Subcutaneous abdominal adipose tissue (tissue), 5 donors: ENCODE measurements around the gene RGMB.

Source experiments
- H3K27ac ChIP-seq: one replicate; pipeline ENCODE4 v1.7.0; 2013; ENCODE audit warnings: low read depth, mild to moderate bottlenecking, inconsistent platforms, low read length, moderate library complexity
- H3K27me3 ChIP-seq, 5 donors: one replicate each; pipeline ENCODE4 v1.7.0; 2013; ENCODE audit warnings: low read length in 5 of 5, inconsistent platforms in 1 of 5; ENCODE audit not compliant: control insufficient read depth in 5 of 5, insufficient read depth in 4 of 5
- H3K36me3 ChIP-seq, 5 donors: one replicate each; pipeline ENCODE4 v1.7.0; 2013; ENCODE audit warnings: low read length in 5 of 5; ENCODE audit not compliant: control insufficient read depth in 5 of 5, insufficient read depth in 5 of 5
- H3K4me1 ChIP-seq, 5 donors: one replicate each; pipeline ENCODE4 v1.7.0; 2013; ENCODE audit warnings: low read length in 5 of 5, mild to moderate bottlenecking in 3 of 5, moderate library complexity in 1 of 5; ENCODE audit not compliant: control insufficient read depth in 5 of 5, insufficient read depth in 5 of 5
- H3K4me3 ChIP-seq, 5 donors: one replicate each; pipeline ENCODE4 v1.7.0; 2013; ENCODE audit warnings: low read length in 5 of 5, low read depth in 1 of 5
- H3K9ac ChIP-seq, 5 donors: one replicate each; pipeline ENCODE4 v1.7.0; 2013; ENCODE audit warnings: low read length in 5 of 5, mild to moderate bottlenecking in 4 of 5, moderate library complexity in 3 of 5
- H3K9me3 ChIP-seq, 5 donors: one replicate each; pipeline ENCODE4 v1.7.0; 2013; ENCODE audit warnings: low read length in 5 of 5; ENCODE audit not compliant: control insufficient read depth in 5 of 5
- donor health status: healthy.
- donor health status: healthy.
- donor health status: healthy.
- donor health status: healthy.
- donor health status: healthy.

RGMB gene

DNA sequence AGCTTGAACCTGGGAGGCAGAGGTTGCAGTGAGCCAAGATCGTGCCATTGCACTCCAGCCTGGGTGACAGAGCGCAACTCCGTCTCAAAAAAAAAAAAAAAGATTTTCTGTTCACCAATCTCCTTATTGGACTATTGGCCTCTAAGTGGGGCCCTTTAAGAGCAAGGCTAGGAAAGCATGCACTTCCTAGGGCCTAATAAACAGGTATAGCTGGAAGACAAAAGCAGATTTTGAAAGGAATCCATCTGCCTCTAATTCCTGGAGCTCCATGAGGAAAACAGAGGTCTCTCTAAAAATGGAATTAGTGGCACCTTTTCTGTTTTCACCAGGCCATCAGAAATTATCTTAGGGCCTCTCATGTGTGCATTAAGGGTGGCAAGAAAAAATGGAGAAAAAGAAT is 70.0 kb downstream of the RGMB start:
- Histone ChIP-seq H3K36me3 (no peaks in the 10 kb centered on the region), H3K4me3 (no peak overlapping the region), H3K4me1 (no peaks in the 10 kb centered on the region), H3K9me3 (peaks cover 0 to 3% (median 0%) of the 10 kb centered on the region in 5 donors), H3K27me3 (no peaks in the 10 kb centered on the region), H3K27ac (no peak overlapping the region), H3K9ac (no peak overlapping the region)

DNA sequence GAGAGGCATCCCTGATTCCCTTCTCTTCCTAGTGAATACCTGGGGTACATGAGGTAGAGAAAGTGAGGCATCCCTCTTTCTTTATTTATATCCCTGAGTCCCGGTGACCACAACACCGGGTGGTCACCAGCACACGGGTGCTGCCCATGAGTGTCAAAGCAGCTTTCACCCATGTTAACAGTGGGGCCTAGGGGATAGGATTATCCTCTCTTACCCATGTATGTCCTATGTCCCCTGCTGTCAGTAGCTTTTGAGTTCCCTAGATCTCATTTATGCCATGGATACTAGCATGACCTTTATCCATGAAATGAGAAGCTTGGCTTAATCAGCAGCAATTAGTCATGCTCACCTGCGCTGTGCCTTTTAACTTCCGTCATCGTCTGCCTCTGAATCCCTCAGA is 71.4 kb downstream of the RGMB start:
- Histone ChIP-seq H3K4me3 (no peak overlapping the region), H3K9ac (no peak overlapping the region), H3K27ac (no peak overlapping the region), H3K36me3 (no peaks in the 10 kb centered on the region), H3K9me3 (peaks cover 0 to 3% (median 0%) of the 10 kb centered on the region in 5 donors), H3K27me3 (no peaks in the 10 kb centered on the region), H3K4me1 (no peaks in the 10 kb centered on the region)

GRCh38 chr5:98845878-98846277 is 72.4 kb downstream of the RGMB start:
- H3K9ac ChIP-seq, result no peak overlapping the region
- no peaks in the 10 kb centered on the region for H3K36me3 ChIP-seq
- H3K9me3 ChIP-seq, result peaks cover 0 to 3% (median 0%) of the 10 kb centered on the region in 5 donors
- H3K27ac ChIP-seq, result no peak overlapping the region
- H3K27me3 ChIP-seq, result no peaks in the 10 kb centered on the region
- H3K4me1 ChIP-seq, result no peaks in the 10 kb centered on the region
- H3K4me3 ChIP-seq, result no peak overlapping the region
